Epithelial cell of proximal tubule (primary cell): ENCODE results near the gene ECHDC1. TPM values are rescaled to one million over a fixed set of nuclear protein-coding genes. Genes with fewer than 3 reads are reported as not detected.

Source experiments
- DNase-seq: peaks from one replicate; pipeline ENCODE4 v3.0.0-alpha.2; 2011; ENCODE audit warnings: low read depth
- H3K4me3 ChIP-seq: 2 replicates; pipeline ENCODE4 v1.5.1; 2011; ENCODE audit warnings: low read depth, mild to moderate bottlenecking, low read length
- CTCF ChIP-seq: conservative IDR thresholded peaks from 2 replicates; pipeline ENCODE4 v1.5.1; 2012; ENCODE audit warnings: low read depth, mild to moderate bottlenecking, low read length
- total RNA-seq: library from RNA; depleted of rRNA; stranded (reverse); fragments of >200 nt; gene quantifications from 2 replicates; pipeline ENCODE4 v1.2.3, GENCODE V29; 2015

ECHDC1 gene
- total RNA-seq, 1 donor from 2014 or later: 47.9 TPM

- H3K4me3 ChIP-seq: no peak overlapping the region
- no peak for TF ChIP-seq CTCF
- DNase-seq: no peak
These were observed 40.6 kb upstream of the ECHDC1 start for GRCh38 chr6:127383988-127384387.

GRCh38 chr6:127382413-127382812, 39.0 kb upstream of the ECHDC1 start:
- no peak for TF ChIP-seq CTCF
- DNase-seq: no peak
- no peak overlapping the region for H3K4me3 ChIP-seq

GRCh38 chr6:127381384-127381783, 38.0 kb upstream of the ECHDC1 start:
- no peak overlapping the region for H3K4me3 ChIP-seq
- no peak for TF ChIP-seq CTCF
- no peak for DNase-seq

GRCh38 chr6:127376685-127377084, 33.3 kb upstream of the ECHDC1 start:
- TF ChIP-seq CTCF: no peak
- no peak for DNase-seq
- no peak overlapping the region for H3K4me3 ChIP-seq

GRCh38 chr6:127367023-127367375, 23.6 kb upstream of the ECHDC1 start:
- TF ChIP-seq CTCF: no peak
- H3K4me3 ChIP-seq: no peak overlapping the region
- DNase-seq: no peak

GRCh38 chr6:127366282-127367022, 23.0 kb upstream of the ECHDC1 start:
- TF ChIP-seq CTCF: no peak
- DNase-seq: peak; percentile 97
- H3K4me3 ChIP-seq: no peak overlapping the region

- no peak overlapping the region for H3K4me3 ChIP-seq
- no peak for DNase-seq
- TF ChIP-seq CTCF: no peak
These were observed 22.5 kb upstream of the ECHDC1 start for GRCh38 chr6:127365874-127366273.
